OCI-M2 (cell line): ENCODE data around the gene TDP2.
"Not testable (repeated sequence)": the region's sequence is repeated elsewhere in the genome, so short reads cannot be mapped to it uniquely, and the experiment has no call there.

Source experiments
- DNase-seq: peaks from one replicate; lab custom pipeline; 2025; ENCODE audit not compliant: unreplicated experiment; lab: John Stamatoyannopoulos, UW

Gene TDP2

GRCh38 chr6:24648276-24648675, 18.4 kb downstream of the TDP2 start:
- no peak for DNase-seq

GRCh38 chr6:24646771-24647170, 19.9 kb downstream of the TDP2 start:
- DNase-seq = no peak

GRCh38 chr6:24644377-24644776, 22.3 kb downstream of the TDP2 start:
- no peak for DNase-seq

- no peak for DNase-seq
Observed at GRCh38 chr6:24643920-24644319, 22.8 kb downstream of the TDP2 start.

GRCh38 chr6:24642061-24642460, 24.6 kb downstream of the TDP2 start:
- no peak for DNase-seq

- not testable (repeated sequence) for DNase-seq
Observed at GRCh38 chr6:24640631-24641030, 26.1 kb downstream of the TDP2 start.

- no peak for DNase-seq
Observed at GRCh38 chr6:24640166-24640565, 26.5 kb downstream of the TDP2 start.

- DNase-seq = no peak
Observed at GRCh38 chr6:24636681-24637080, 30.0 kb downstream of the TDP2 start.

GRCh38 chr6:24632573-24632972, 34.1 kb downstream of the TDP2 start:
- no peak for DNase-seq

- no peak for DNase-seq
Observed at GRCh38 chr6:24631671-24632070, 35.0 kb downstream of the TDP2 start.

- DNase-seq = no peak
Observed at GRCh38 chr6:24630856-24631505, 35.7 kb downstream of the TDP2 start.

- DNase-seq = no peak
Observed at GRCh38 chr6:24621626-24622289, 44.9 kb downstream of the TDP2 start.

GRCh38 chr6:24620637-24621036, 46.1 kb downstream of the TDP2 start:
- no peak for DNase-seq

- no peak for DNase-seq
Observed at GRCh38 chr6:24619661-24620060, 47.0 kb downstream of the TDP2 start.

- no peak for DNase-seq
Observed at GRCh38 chr6:24614648-24615047, 52.1 kb downstream of the TDP2 start.

GRCh38 chr6:24614043-24614420, 52.7 kb downstream of the TDP2 start:
- no peak for DNase-seq

- no peak for DNase-seq
Observed at GRCh38 chr6:24613361-24614042, 53.2 kb downstream of the TDP2 start.

- DNase-seq = no peak
Observed at GRCh38 chr6:24610672-24611071, 56.0 kb downstream of the TDP2 start.

- no peak for DNase-seq
Observed at GRCh38 chr6:24607310-24608105, 59.2 kb downstream of the TDP2 start.

GRCh38 chr6:24606200-24606930, 60.3 kb downstream of the TDP2 start:
- no peak for DNase-seq

- no peak for DNase-seq
Observed at GRCh38 chr6:24603241-24603640, 63.5 kb downstream of the TDP2 start.
